ENCODE measurements around the gene PDE6G.

The PDE6G gene

DNA sequence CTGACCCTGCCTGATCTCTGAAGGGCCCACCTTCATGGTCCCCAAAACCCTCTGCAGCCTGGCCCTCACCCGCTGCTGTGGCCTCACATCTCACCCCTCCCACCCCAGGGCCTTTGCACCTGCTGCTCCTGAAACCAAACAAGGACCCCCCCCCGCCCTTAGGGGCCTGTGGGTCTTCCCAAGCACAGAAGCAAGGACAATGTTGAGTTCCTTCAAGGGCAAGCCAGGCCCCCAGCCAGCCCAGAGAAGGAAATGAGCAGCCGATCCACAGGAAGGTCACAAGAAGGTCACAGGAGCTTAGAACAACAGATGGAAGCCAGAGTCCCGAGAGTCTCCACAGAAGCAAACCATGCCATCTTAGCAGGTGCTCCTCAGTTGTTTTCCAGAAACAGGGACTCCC, 493 bp upstream of the PDE6G start:
- DNase-seq = no peak

DNA sequence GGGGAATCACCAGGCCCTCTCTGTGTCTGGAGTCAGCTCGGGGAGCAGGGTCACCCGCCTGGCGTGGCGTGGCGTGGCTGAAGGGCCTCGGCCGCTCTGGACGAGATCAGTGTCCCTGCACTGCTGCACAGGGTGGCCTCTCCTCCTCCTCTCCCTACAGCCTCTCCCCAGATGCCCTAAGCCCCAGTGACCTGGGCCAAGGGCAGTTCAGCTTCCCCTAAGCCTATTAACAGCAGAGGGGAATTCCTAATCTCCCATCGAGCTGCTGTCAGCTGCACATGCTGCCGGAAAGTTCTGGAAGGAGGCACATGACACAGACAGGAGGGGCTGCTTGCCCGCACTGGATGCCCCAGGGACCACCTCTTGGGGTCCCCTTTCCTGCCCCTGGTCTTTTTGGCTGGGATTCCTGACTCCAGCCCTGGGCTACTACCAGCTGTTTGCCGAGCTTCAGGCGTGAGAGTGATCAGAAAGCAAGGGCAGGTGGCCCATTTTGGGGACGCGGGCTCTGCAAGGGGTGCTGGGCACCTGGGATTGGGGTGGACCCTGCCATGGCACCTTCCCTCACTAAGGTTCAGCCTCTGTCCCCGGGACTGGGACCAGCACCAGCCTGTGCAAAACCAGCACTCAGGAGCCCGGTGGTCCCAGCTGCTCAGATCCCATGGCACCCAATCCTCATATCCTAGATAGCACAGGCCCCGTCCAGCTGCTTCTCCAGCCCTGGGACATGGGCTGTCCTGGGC, 794 bp downstream of the PDE6G start:
- DNase-seq = no peak

- DNase-seq = no peak
Measured at GRCh38 chr17:81652906-81653771, 3.2 kb downstream of the PDE6G start.

- no peak for DNase-seq
Measured at GRCh38 chr17:81651692-81652091, 4.7 kb downstream of the PDE6G start.

DNA sequence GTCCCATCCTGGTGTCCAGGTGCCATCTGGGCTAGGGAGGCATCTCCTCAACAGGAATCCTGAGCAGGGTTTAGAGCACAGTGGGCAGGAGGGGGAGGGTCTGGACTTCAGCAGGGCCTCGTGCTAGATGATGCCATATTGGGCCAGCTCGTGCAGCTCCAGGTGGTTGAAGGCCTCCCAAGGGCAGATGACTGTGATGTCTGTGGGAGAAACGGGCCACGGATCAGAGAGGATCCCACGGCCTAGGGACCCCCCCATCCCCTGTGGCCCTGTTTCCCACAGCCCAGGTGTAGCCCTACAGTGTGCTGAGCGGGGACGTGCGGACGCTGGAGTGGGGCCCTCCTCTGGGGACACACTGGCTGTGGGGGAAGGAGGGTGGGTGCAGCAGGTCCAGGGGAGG, 5.4 kb downstream of the PDE6G start:
- DNase-seq = no peak

DNA sequence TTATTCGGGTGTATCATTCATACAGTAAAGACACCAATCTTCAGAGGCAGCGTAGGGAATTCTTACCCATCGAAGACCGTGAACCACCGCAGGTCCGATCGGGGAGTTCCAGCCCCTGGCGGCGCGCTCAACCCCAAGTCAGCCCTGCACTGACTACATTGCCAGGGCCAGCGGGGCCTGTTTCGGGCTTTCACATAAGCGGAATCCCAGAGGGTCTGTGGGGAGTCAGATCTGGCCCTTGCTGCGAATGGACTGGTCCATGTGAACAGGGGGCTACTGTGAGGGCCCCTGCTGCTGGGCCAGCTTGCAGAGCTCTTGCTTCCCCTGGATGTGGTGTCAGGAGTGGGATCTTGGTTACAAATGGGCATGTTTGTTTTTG, 7.6 kb downstream of the PDE6G start:
- no peak for DNase-seq

DNA sequence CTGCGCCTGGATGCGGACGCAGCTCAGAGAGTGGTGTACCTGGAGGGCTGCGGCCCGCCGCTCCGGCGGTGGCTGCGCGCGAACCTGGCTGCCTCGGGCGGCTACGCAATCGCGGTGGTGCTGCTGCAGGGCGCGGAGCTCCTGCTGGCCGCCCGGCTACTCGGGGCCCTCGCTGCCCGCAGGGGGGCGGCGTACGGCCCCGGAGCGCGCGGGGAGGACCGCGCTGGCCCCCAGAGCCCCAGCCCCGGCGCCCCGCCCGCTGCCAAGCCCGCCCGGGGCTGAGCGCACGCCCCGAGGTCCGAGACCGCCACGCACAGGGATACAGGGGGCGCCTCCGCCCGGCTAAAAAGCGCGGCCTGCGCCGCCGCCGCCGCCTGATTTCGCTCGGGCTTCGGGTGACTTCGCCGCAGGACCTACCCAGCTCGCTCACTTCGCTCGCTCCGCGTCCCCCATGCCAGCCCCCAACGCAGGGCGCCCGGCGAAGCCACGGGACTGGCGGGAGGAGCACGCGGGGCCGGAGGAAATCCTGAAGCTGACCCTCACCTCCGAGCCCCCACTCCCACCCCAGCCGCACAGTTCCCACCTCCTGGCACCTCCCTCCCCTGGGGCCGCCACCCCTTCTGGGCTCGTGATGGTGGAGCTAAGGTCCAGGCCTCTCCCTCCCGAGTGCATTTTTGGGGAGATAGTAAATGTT, 8.2 kb downstream of the PDE6G start:
- no peak for DNase-seq

DNA sequence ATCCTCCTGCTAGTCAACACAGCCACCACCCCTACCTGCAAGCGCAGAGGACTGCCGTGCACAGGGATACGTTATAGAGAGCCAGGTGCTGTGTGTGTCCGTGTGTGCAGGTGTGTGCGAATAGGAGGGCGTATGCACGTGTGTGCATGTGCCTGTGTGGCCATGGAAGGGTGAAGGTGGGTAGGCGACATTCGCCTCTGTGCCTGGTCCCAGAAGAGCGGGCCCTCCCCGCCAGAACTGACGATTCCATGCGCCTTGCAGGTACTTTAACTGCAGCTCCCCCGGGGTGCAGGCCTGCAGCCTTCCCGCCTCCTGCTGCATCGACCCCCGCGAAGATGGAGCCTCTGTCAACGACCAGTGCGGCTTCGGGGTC, 8.7 kb downstream of the PDE6G start:
- DNase-seq = no peak

DNA sequence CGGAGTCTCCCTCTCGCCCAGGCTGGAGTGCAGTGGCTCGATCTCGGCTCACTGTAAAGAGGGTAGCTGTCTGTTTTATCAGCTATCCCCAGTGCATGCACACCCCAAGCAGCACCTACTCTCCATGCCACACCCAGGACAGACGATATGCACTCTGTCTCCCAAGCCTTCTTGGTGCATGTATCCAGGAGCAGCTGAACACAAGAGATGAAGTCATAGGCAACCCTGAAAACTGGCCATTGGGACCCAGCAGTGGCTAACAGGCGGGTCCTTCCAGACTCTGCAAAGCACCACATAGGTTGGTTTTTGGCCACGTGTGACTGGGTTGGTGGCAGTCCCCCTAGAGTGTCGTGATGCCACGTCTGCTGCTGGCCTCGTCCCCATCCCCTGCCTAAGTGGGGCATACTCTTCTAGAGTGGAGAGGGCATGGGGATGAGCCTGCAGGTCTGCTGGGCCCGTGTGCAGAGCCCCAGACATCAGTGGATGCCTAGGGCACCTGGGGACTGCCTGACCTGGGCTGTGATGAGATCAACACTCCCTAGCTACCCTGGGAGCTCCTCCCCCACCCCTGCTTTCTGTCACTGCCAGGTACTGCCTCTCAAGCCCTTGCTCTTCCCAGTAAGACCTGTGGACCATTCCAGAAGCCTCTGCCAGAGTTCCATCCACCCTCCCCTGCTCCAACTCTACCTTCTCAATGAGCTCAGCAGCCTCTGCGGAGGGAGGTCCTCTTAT, 9.3 kb downstream of the PDE6G start:
- no peak for DNase-seq

DNA sequence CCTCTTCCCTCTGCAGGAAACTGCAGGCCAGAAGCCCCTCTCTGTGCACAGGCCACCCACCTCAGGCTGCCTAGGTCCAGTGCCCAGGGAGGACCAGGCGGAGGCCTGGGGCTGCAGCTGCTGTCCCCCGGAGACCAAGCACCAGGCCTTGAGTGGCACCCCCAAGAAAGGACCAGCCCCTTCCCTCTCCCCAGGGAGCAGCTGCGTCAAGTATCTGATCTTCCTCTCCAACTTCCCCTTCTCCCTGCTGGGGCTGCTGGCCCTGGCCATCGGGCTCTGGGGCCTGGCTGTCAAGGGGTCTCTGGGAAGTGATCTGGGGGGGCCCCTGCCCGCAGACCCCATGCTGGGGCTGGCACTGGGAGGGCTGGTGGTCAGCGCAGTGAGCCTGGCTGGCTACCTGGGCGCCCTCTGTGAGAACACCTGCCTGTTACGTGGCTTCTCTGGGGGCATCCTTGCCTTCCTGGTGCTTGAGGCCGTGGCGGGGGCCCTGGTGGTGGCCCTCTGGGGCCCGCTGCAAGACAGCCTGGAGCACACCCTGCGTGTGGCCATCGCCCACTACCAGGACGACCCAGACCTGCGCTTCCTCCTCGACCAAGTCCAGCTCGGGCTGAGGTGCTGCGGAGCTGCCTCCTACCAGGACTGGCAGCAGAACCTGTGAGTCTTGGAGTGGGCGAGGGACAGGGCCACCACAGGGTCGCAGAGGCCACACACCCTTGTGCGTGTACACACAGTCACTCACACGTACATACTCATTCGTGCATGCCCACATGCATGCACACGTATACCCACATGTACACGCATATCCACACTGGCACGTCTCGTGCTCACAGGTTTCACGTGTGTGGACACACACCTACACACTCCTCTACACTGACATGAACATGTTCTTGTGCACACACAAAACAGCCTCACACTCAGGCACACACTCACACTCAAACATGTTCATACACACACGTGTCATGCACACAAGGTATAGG, 11.1 kb downstream of the PDE6G start:
- no peak for DNase-seq

DNA sequence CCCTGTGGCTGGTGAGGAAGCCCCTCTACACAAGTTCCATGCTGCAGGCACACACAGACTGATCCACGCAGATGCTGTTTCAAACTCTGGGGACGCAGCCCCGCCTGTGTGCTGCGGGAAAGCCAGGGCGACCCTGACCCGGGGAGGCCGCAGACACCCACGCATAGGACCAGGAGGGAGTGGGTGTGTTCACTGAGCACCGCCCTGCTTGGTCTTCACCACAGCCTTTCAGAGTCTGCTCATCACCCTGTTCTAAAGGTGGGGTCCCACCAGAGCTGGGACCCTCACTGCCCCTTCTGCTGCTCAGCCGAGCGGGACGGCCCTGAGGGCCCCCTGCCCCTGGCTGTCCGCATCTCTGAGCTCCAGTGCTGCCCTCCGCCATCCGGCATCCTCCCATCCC, 11.8 kb downstream of the PDE6G start:
- DNase-seq = no peak

- DNase-seq = no peak
Measured at GRCh38 chr17:81641825-81642489, 14.4 kb downstream of the PDE6G start.

DNA sequence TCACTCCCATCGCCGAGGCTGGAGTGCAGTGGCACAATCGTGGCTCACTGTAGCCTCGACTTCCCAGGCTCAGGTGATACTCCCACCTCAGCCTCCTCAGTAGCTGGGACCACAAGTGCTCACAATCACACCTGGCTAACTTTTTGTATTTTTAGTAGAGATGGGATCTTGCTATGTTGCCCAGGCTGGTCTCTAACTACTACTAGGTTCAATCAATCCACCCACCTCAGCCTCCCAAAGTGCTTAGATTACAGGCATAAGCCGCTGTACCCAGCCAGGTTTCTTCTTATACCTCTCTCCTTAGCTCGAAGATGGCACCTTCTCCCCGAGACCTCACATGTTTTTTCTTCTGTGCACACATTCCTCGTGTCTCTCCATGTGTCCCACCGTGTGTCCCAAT, 16.3 kb downstream of the PDE6G start:
- no peak for DNase-seq

DNA sequence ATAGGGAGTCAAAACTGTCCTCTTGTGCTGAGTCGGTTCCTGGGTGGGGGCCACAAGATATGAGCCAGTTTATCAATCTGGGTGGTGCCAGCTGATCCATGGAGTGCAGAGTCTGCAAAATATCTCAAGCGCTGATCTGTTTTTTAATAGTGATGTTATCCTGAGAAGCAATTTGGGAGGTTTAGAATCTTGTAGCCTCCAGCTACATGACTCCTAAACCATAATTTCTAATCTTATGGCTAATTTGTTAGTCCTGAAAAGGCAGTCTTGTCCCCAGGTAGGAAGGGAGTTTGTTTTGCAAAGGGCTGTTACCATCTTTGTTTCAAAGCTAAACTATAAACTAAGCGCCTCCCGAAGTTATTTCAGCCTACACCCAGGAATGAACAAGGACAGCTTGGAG, 17.7 kb downstream of the PDE6G start:
- DNase-seq = no peak

DNA sequence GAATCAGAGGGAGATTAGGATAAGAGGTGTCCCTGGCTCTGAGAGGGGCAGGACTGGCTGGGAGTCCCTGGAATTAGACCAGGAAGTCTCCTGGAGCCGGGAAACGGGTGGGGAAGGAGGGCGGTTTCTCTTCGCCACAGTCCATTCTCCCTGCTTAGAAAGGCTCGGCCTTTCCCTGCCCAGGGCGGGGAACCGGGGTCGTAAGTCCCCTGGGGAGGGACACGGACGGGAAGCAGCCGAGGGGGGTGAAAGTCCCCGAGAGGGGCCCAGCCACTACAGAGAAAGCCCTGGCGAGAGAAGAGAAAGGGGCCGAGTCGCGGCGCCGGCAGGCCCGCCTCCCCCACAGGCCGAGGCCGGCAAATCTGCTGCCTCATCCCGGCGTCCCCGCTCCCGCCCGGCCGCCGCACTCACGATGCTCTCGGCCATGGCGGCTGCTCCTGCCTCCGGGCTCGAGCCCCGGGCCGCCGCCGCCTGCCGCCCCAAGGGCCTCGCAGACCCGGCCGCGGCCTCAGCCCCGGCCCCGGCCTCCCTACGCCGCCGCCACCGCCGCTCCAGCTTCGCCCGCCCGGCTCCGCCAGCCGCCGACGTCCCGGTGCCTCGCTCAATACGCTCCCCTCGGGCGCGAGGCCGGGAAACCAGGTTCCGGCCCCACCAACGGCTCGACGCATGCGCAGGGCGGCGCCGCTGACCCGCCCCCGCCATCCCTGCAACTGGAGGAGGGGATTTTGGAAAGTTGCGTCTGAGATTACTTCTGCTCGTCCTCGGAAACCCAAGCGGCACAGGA, 19.6 kb downstream of the PDE6G start, which contains the start of the genes NPLOC4 and TSPAN10:
TSS of gene NPLOC4 (minus strand) at position 608 of the 784 bp plus-strand sequence. CDS start at position 426, 182 bp downstream.
TSS of gene TSPAN10 (plus strand) at position 692 of the 784 bp plus-strand sequence. CDS start 5,217 bp downstream, outside the sequence.
- DNase-seq = peak; percentile 88

DNA sequence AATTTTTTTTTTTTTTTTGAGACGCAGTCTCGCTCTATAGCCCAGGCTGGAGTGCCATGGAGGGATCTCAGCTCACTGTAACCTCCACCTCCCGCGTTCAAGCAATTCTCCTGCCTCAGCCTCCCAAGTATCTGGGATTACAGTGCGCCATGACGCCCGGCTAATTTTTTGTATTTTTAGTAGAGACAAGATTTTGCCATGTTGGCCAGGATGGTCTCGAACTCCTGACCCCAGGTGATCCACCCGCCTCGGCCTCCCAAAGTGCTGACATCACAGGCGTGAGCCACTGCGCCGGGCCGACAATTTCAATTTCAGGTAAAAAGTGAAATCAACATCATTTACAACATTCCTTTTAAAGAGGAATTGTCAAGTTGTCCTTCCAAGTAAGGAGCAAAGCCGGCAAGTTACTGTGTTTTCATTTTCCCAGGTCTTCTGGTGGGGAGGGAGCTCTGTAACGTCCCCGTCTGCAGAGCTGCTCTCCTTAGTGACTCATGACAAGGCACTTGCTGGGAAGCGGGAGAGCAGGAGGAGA, 20.3 kb downstream of the PDE6G start:
- no peak for DNase-seq

DNA sequence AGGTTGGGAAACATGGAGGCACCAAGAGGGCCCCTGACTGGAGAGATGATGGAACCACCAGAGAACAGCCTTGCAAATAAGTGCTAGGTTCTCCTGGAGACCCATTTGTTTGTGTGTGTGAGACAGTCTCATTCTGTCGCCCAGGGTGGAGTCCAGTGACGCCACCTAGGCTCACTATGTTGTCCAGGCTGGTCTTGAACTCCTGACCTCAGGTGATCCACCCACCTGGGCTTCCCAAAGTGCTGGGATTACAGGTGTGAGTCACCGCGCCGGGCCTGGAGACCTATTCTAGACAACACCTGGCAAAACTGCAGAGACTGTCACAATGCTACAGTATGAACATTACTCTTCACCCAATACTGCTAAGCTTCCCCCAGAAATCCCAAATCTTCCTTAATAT, 20.9 kb downstream of the PDE6G start:
- no peak for DNase-seq

GRCh38 chr17:81631482-81631881, 24.9 kb downstream of the PDE6G start:
- no peak for DNase-seq

DNA sequence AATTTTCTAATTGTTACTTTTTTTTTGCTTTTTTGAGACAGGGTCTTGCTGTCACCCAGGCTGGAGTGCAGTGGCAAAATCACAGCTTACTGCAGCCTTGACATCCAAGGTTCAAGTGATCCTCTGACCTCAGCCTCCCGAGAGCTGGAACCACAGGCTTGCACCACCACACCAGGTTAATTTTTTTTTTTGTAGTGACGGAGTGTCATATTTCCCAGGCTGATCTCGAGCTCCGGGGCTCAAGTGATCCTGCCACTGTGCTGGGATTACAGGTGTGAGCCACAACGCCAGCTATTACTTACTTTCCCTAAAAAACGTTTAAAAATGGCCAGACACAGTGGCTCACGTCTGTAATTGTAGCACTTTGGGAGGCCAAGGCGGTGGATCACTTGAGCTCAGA, 26.1 kb downstream of the PDE6G start:
- no peak for DNase-seq

Data from CD4-positive, alpha-beta T cell treated with Interleukin-12 subunit alpha and Interleukin-12 subunit beta, for 1 hour (primary cell).